ENCODE measurements around the gene CCL28. TPM values are rescaled to one million over a fixed set of nuclear protein-coding genes. Genes with fewer than 3 reads are reported as not detected.

CCL28 gene
- total and polyA plus RNA-seq, 2 experiments from 2014 or later = 5.7 to 7.1 TPM

- TF ChIP-seq EZH2phosphoT487 (IDR thresholded peaks at IDR 0.05; ENCODE audit: unreplicated experiment) (no peak), JUNB (IDR thresholded peaks at IDR 0.05; ENCODE audit: unreplicated experiment) (no peak), EZH2 (IDR thresholded peaks at IDR 0.05; ENCODE audit: low read depth, unreplicated experiment) (no peak), STAT1 (IDR thresholded peaks at IDR 0.05; ENCODE audit: unreplicated experiment) (no peak), ZNF462 (CRISPR knock-in tag; IDR thresholded peaks at IDR 0.05) (no peak)
- no peaks in the 10 kb centered on the region for H3K79me2 ChIP-seq (replicated peaks; ENCODE audit: insufficient read depth)
- Mint-ChIP-seq H3K4me1 (no peaks in the 10 kb centered on the region), H3K27me3 (ENCODE audit: insufficient read depth, low read depth, poor library complexity) (peaks cover 4% of the 10 kb centered on the region), H3K9me3 (peaks cover 39% of the 10 kb centered on the region), H3K4me3 (no peak overlapping the region), H3K27ac (no peak overlapping the region), H3K36me3 (ENCODE audit: low read depth) (peaks cover 13% of the 10 kb centered on the region)
- no peaks in the 10 kb centered on the region for H3F3A ChIP-seq (replicated peaks; ENCODE audit: low read depth)
- no peak overlapping the region for H3K27ac ChIP-seq (ENCODE audit: low read depth)
- DNase-seq (ENCODE audit: low spot score) (no peak), ATAC-seq (no peak)
- H3K36me3 ChIP-seq (ENCODE audit: insufficient read depth) = 0 out of 2 replicates have a peak, but pooled peaks cover 7% of the 10 kb centered on the region
- no peak overlapping the region for H2AFZ ChIP-seq
- no peak overlapping the region for H3K4me2 ChIP-seq
- H3K4me3 ChIP-seq = no peak overlapping the region
- no peaks in the 10 kb centered on the region for H3K9me2 ChIP-seq (ENCODE audit: insufficient read depth)
- no peaks in the 10 kb centered on the region for H3K27me3 ChIP-seq (ENCODE audit: insufficient read depth)
- no peaks in the 10 kb centered on the region for H4K20me1 ChIP-seq (replicated peaks; ENCODE audit: insufficient read depth)
- H3K4me1 ChIP-seq (ENCODE audit: insufficient read depth) = no peaks in the 10 kb centered on the region
Observed at GRCh38 chr5:43371821-43372220, 40.4 kb downstream of the CCL28 start.

GRCh38 chr5:43370352-43370751, 41.8 kb downstream of the CCL28 start:
- no peak overlapping the region for H3K27ac Mint-ChIP-seq
- H3K36me3 ChIP-seq (ENCODE audit: insufficient read depth) = 0 out of 2 replicates have a peak, but pooled peaks cover 7% of the 10 kb centered on the region
- H3K4me3 ChIP-seq = no peak overlapping the region
- no peaks in the 10 kb centered on the region for H3K27me3 ChIP-seq (ENCODE audit: insufficient read depth)
- peaks cover 50% of the 10 kb centered on the region for H3K9me3 Mint-ChIP-seq
- ATAC-seq (no peak), DNase-seq (ENCODE audit: low spot score) (no peak)
- no peaks in the 10 kb centered on the region for H3K9me2 ChIP-seq (ENCODE audit: insufficient read depth)
- no peak overlapping the region for H3K4me2 ChIP-seq
- H4K20me1 ChIP-seq (replicated peaks; ENCODE audit: insufficient read depth) = no peaks in the 10 kb centered on the region
- no peaks in the 10 kb centered on the region for H3K4me1 Mint-ChIP-seq
- H3K36me3 Mint-ChIP-seq (ENCODE audit: low read depth) = peaks cover 13% of the 10 kb centered on the region
- H3K4me3 Mint-ChIP-seq = no peak overlapping the region
- H3K27me3 Mint-ChIP-seq (ENCODE audit: insufficient read depth, low read depth, poor library complexity) = peaks cover 4% of the 10 kb centered on the region
- H3K27ac ChIP-seq (ENCODE audit: low read depth) = no peak overlapping the region
- H3K79me2 ChIP-seq (replicated peaks; ENCODE audit: insufficient read depth) = no peaks in the 10 kb centered on the region
- no peaks in the 10 kb centered on the region for H3F3A ChIP-seq (replicated peaks; ENCODE audit: low read depth)
- H2AFZ ChIP-seq = no peak overlapping the region
- H3K4me1 ChIP-seq (ENCODE audit: insufficient read depth) = no peaks in the 10 kb centered on the region
- TF ChIP-seq EZH2 (IDR thresholded peaks at IDR 0.05; ENCODE audit: low read depth, unreplicated experiment) (no peak), ZNF462 (CRISPR knock-in tag; IDR thresholded peaks at IDR 0.05) (no peak)
